Right lobe of liver (tissue), 6 donors: ENCODE results near the gene SCGB1C2. TPM values are rescaled to one million over a fixed set of nuclear protein-coding genes. Genes with fewer than 3 reads are reported as not detected.

Experiments used
- ATAC-seq, 4 donors: fragments of 200-7000 bp; cut with Tn5 transposase; one replicate each; pipeline ENCODE4 v1.9.1; 2020; ENCODE audit warnings: mild to moderate bottlenecking in 4 of 4, moderate library complexity in 4 of 4
- DNase-seq, 3 donors: peaks; one replicate each; pipeline ENCODE4 v3.0.0-alpha.2; 2020
- H3K27ac ChIP-seq, 3 donors: fragments of 200-600 bp; one replicate each; pipeline ENCODE4 v1.8.0; 2022
- H3K27me3 ChIP-seq, 2 donors: fragments of 200-600 bp; one replicate each; pipeline ENCODE4 v1.8.0; 2022
- H3K36me3 ChIP-seq, 4 donors: fragments of 200-600 bp; sonication (generic) in 1 of 4; one replicate each; pipeline versions ENCODE4 v1.5.1 to v1.8.0; 2017 to 2022; ENCODE audit warnings: control low read depth in 1 of 4
- H3K4me1 ChIP-seq, 4 donors: fragments of 200-600 bp; sonication (generic) in 1 of 4; one replicate each; pipeline versions ENCODE4 v1.5.1 to v1.8.0; 2017 to 2022; ENCODE audit warnings: control low read depth in 1 of 4
- H3K4me3 ChIP-seq, 3 donors: fragments of 200-600 bp; one replicate each; pipeline ENCODE4 v1.8.0; 2022
- H3K9me3 ChIP-seq, 4 donors: fragments of 200-600 bp; sonication (generic) in 1 of 4; one replicate each; pipeline versions ENCODE4 v1.5.1 to v1.8.0; 2017 to 2022; ENCODE audit warnings: control low read depth in 1 of 4
- POLR2A ChIP-seq: fragments of 450-650 bp; IDR thresholded peaks from one replicate; pipeline ENCODE4 v1.6.1; 2017; ENCODE audit warnings: antibody characterized with exemption, mild to moderate bottlenecking
- WGBS: methylation state at CpG from one replicate; pipeline ENCODE4 v1.1.6; 2018; ENCODE audit warnings: low coverage, low lambda C conversion rate; ENCODE audit not compliant: insufficient coverage; ENCODE audit errors: missing lambda C conversion rate; 5-methylcytosine and 5-hydroxymethylcytosine counted together
- intact Hi-C, 2 donors: fragments of 100-400 bp; cut with DNase I; formaldehyde crosslinking; loops; one replicate each; pipeline versions ENCODE4 v1.11.2 to v1.14.1; 2022
- total RNA-seq, 6 experiments: library from RNA; depleted of rRNA in 2 of 6; stranded (reverse); fragments of >200 nt in 2 of 6; fragmentation: NEBNext Ultra II Directional in 3 of 6; extraction: Animal tissue kit (Norgen Biotek cat#: 25700) in 3 of 6; gene quantifications; one replicate each; pipeline versions ENCODE4 v1.1.0 to v1.2.4, GENCODE V29; 2016 to 2023
- TF ChIP-seq, protein P1 (sequence below), 4 donors: fragments of 200-600 bp in 3 of 4; fragments of 450-650 bp in 1 of 4; IDR thresholded peaks; one replicate each; pipeline versions ENCODE4 v1.5.1 to v1.8.0; 2016 to 2022; ENCODE audit warnings: antibody characterized with exemption in 4 of 4, mild to moderate bottlenecking in 2 of 4
- donor health status: DM: no; HTN: yes; CAD: no.
- donor health status: DM: no; HTN: no; CAD: no.
- donor health status: DM: no; HTN: no; CAD: no.
- donor health status: DM: no; HTN: yes; CAD: no.
- donor health status: DM: no; HTN: yes; CAD: no.

SCGB1C2 gene
- total RNA-seq, 6 experiments from 2014 or later, result not detected

DNA sequence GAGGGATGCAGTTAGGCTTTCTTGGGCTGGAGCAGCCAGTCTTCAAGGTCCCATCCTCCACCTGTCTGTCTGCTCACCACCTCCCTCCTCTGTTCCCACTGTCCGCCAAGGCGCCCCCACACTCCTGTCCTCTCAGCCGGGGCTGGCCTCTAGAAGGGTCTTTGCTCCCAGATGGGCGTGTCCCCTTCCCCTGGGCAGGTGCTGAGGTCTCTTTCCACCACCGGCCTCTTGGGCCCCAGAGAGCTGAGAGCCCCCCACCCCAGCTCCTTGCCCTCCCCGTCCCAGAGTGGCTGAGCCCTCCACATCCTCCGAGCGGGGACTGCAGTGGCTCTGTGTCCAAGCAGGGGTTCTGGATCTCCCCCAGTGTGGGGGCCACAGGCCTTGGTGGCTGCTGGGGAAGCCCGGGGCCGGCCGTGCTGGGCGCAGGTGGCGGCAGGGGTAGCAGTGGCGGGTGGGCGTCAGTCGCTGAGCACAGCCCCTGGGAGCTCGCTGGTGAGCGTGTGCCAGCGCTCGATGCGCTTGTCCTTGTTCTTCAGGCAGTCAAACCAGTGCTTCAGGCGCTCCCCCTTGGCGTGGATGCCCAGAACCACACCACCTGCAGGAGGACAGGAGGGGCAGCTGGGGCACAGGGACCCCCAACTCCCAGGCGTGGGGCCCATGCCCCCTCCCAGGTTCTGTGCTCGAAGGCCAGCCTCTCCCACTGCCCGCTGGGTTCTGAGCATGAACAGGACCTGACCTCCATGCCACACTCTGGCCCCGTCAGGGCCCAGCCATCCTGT lies 9.8 kb downstream of the SCGB1C2 start:
- peaks cover 0 to 5% (median 0%) of the 10 kb centered on the region in 4 donors for H3K4me1 ChIP-seq
- no peak overlapping the region for H3K27ac ChIP-seq
- no peaks in the 10 kb centered on the region for H3K27me3 ChIP-seq
- H3K36me3 ChIP-seq, result no peaks in the 10 kb centered on the region
- WGBS, result 85% methylated on average over 7 of the region's 27 CpGs
- peak; percentile 18 to 47 (median 47) for DNase-seq
- no peaks in the 10 kb centered on the region for H3K9me3 ChIP-seq
- no peak for ATAC-seq
- TF ChIP-seq POLR2A, result no peak
- TF ChIP-seq, protein P1, sequence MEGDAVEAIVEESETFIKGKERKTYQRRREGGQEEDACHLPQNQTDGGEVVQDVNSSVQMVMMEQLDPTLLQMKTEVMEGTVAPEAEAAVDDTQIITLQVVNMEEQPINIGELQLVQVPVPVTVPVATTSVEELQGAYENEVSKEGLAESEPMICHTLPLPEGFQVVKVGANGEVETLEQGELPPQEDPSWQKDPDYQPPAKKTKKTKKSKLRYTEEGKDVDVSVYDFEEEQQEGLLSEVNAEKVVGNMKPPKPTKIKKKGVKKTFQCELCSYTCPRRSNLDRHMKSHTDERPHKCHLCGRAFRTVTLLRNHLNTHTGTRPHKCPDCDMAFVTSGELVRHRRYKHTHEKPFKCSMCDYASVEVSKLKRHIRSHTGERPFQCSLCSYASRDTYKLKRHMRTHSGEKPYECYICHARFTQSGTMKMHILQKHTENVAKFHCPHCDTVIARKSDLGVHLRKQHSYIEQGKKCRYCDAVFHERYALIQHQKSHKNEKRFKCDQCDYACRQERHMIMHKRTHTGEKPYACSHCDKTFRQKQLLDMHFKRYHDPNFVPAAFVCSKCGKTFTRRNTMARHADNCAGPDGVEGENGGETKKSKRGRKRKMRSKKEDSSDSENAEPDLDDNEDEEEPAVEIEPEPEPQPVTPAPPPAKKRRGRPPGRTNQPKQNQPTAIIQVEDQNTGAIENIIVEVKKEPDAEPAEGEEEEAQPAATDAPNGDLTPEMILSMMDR (IDR thresholded peaks at IDR 0.05), result no peak
- intact Hi-C loops, result no loop called here
- no peak overlapping the region for H3K4me3 ChIP-seq

DNA sequence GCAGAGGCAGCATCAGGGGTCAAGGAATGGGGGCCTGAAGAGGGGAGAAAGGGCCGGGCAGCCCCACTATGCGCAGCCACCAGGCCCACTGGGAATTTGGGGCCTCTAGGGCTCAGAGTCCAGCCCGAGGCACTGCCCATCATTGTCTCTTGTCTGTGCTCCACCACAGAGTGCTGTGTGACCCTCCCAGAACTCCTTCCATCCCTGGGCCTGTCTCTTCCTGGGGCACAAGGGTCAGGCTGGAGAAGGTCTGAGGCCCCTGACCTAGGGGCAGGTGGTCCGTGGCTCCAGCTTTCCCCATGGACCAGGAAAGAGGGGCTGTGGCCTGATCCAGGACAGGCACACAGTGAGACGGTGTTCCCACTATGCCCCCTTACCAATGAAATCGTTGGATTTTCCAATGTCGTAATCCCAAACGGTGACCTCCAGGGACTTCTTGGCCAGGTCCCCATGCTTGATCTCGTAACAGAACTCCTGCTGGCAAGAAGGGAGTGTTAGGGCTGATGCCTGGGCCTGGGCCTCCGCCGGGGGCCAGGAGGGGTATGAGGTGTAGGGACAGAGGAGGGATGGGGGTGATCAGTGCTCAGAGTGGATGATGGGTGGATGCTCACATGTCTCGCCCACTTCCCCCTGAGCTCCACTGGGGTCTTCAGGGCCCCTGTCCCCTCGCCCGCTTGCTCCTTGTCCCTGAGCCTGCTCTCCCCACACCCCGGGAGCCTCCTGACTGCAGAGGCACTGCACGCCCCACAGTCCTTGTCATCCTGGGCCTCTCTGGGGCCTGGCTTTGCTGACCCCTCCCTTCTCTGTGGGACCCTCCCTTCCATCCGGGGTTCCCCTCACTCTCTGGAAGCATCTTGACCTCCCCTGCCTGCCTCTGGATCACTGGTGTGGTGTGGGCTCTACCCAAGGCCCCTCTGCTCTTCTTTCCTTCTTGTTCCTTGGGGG lies 10.7 kb downstream of the SCGB1C2 start:
- intact Hi-C loops, result no loop called here
- TF ChIP-seq, protein P1 (IDR thresholded peaks at IDR 0.05), result no peak
- H3K4me1 ChIP-seq, result peaks cover 0 to 5% (median 0%) of the 10 kb centered on the region in 4 donors
- WGBS, result 65% methylated on average over 6 of the region's 17 CpGs
- peak in 2 of 3 donors; percentile 43 to 45 for DNase-seq
- no peaks in the 10 kb centered on the region for H3K36me3 ChIP-seq
- no peaks in the 10 kb centered on the region for H3K9me3 ChIP-seq
- no peak for ATAC-seq
- no peak overlapping the region for H3K27ac ChIP-seq
- no peaks in the 10 kb centered on the region for H3K27me3 ChIP-seq
- no peak overlapping the region for H3K4me3 ChIP-seq

DNA sequence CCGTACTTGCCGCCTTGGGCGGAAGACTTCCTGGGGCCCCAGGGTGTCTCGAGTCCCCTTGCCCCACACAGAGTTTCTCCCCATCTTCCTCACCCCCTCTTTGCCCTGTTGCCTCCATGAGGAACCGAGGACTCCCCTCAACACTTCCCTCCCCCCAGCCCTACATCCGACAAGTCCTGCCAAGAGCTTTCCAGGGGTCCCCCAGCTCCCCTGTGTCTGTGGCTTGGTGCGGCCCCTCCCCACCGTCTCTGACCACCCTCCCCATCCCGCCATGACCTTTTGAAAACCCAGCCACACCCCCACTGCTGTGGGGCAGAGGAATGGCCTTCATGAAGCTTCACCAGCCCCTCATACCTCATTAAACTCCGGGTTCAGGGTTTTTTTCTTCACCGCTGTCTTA lies 11.4 kb downstream of the SCGB1C2 start:
- H3K27me3 ChIP-seq, result no peaks in the 10 kb centered on the region
- ATAC-seq (no peak), DNase-seq (peak in 2 of 3 donors; percentile 24 to 37)
- no peak overlapping the region for H3K4me3 ChIP-seq
- TF ChIP-seq, protein P1 (IDR thresholded peaks at IDR 0.05), result no peak
- no peak for TF ChIP-seq POLR2A
- H3K27ac ChIP-seq, result no peak overlapping the region
- H3K4me1 ChIP-seq, result peaks cover 0 to 5% (median 0%) of the 10 kb centered on the region in 4 donors
- WGBS, result 75% methylated on average over 8 of the region's 11 CpGs
- no peaks in the 10 kb centered on the region for H3K36me3 ChIP-seq
- H3K9me3 ChIP-seq, result no peaks in the 10 kb centered on the region
- intact Hi-C loops, result no loop called here

DNA sequence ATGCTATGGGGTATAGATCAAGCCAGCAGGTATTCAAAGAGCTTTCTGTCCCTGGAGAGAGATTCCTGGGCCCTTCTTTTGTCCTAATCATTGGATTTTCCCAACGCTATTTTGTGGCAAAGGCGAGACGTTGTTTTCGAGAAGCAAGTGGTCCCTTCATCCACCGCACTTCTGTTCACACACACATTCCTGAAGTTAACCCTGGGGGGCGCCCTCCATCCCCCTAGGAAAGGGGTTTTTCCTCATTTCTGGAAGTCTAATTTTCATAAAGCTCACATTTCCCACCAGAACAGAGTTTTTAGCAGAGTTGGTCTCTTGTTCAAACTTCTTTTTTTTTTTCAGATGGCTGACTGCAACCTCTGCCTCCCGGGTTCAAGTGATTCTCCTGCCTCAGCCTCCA lies 11.9 kb downstream of the SCGB1C2 start:
- DNase-seq, result peak in 2 of 3 donors; percentile 5 to 23
- peaks cover 0 to 5% (median 0%) of the 10 kb centered on the region in 4 donors for H3K4me1 ChIP-seq
- TF ChIP-seq, protein P1 (IDR thresholded peaks at IDR 0.05), result no peak
- TF ChIP-seq POLR2A, result no peak
- H3K36me3 ChIP-seq, result no peaks in the 10 kb centered on the region
- no peak overlapping the region for H3K27ac ChIP-seq
- ATAC-seq, result no peak
- H3K4me3 ChIP-seq, result no peak overlapping the region
- H3K27me3 ChIP-seq, result no peaks in the 10 kb centered on the region
- H3K9me3 ChIP-seq, result no peaks in the 10 kb centered on the region
- 92% methylated on average over 7 of the region's 7 CpGs for WGBS
- intact Hi-C loops, result no loop called here
